Measurements from ENCODE around the gene CD24.
A peak's percentile ranks its signal among the peaks of the same experiment; 100 is the strongest.

The CD24 gene

GRCh38 chr6:106967936-106968555 is 6.5 kb downstream of the CD24 start:
- no peak for DNase-seq

- no peak for DNase-seq
These were observed 7.6 kb downstream of the CD24 start for GRCh38 chr6:106966671-106967640.

GRCh38 chr6:106966229-106966628 is 8.3 kb downstream of the CD24 start:
- DNase-seq = no peak

DNA sequence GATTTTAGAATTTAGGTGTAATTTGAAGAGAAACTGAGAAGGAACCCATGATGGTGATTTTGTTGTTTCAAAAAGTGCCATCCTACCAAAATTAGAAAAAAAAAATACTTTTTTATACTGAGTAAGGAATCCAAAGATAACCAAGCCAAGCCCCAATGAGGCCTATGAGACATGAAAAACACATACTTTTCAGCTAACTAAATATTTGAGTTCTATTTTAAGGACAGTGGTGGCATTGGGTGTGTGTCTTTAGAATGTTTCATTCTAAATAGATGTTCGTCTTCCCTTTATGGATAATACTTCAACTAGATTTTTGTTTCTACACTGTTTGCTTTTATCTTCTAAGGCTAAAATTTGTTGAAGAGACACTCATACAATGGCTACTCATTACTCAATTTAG is 9.6 kb downstream of the CD24 start:
- no peak for DNase-seq

- no peak for DNase-seq
These were observed 10.4 kb downstream of the CD24 start for GRCh38 chr6:106964099-106964498.

- DNase-seq = peak; percentile 80
These were observed 11.0 kb downstream of the CD24 start for GRCh38 chr6:106963544-106963943.

DNA sequence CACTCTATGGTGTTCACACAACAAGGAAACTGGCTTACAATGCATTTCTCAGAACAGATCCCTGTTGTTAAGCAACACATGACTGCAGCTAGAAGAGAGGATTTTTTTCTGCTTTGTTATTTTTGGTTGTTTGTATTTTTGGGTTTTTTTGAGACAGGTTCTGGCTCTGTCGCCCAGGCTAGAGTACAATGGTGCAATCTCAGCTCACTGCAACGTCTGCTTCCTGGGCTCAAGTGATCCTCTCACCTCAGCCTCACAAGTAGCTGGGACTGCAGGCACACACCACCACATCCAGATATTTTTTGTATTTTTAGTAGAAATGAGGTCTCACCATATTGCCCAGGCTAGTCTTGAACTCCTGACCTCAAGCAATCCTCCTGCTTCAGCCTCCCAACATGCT is 12.7 kb downstream of the CD24 start:
- no peak for DNase-seq

DNA sequence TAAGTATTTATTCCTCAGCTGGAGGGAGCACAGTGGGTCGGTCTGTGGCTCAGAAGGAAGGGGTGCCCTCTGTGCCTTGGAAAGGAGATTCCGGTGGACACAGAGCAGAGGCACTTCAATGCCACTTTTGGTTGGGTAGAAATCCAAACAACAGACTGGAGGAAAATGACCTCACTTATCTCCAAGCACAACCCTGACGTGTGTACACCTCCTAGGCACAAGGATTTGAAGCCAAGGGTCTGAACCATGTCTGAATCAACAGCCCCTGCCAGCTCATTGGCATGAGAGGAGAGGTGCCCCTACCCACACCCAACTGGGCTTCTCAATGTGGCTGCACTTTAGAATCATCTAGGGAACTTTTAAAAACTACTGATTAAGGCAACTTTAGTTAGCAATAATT is 13.4 kb downstream of the CD24 start:
- no peak for DNase-seq

GRCh38 chr6:106959985-106960384 is 14.5 kb downstream of the CD24 start:
- no peak for DNase-seq

DNA sequence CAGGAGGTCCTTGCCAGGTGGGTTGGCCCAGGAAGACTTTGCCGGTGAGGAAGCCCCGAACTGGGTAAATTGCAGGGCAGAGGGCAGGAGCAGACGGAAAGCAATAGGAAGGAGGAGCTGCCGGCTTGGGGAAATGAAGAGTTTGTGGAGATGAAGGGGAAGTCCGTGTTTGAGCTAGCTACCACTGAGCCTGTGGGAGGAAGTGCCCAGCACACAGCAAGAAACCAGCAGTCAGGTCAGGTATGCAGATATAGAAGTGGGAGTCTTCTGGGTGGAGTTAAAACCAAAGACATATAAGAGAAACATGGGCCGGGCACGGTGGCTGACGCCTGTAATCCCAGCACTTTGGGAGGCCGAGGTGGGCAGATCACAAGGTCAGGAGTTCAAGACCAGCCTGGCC is 34.7 kb downstream of the CD24 start:
- peak; percentile 84 for DNase-seq

DNA sequence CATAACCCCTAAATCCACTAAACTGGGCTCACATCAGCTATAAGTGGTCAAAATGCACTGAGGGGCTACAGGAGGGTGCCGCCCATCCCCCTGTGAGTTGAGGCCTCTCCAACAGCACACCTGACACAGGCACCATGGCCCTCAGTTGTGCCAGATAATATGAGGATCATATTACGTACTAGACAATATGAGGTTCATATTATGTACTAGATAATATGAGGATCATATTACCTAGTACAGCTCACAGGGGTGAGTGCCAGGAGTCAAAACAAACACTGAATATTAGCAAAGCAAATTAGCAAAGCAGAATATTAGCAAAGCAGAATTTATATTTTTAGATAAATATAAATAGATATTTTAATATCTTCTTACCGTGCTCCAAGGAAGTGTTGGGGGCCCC is 35.3 kb downstream of the CD24 start:
- peak; percentile 85 for DNase-seq

DNA sequence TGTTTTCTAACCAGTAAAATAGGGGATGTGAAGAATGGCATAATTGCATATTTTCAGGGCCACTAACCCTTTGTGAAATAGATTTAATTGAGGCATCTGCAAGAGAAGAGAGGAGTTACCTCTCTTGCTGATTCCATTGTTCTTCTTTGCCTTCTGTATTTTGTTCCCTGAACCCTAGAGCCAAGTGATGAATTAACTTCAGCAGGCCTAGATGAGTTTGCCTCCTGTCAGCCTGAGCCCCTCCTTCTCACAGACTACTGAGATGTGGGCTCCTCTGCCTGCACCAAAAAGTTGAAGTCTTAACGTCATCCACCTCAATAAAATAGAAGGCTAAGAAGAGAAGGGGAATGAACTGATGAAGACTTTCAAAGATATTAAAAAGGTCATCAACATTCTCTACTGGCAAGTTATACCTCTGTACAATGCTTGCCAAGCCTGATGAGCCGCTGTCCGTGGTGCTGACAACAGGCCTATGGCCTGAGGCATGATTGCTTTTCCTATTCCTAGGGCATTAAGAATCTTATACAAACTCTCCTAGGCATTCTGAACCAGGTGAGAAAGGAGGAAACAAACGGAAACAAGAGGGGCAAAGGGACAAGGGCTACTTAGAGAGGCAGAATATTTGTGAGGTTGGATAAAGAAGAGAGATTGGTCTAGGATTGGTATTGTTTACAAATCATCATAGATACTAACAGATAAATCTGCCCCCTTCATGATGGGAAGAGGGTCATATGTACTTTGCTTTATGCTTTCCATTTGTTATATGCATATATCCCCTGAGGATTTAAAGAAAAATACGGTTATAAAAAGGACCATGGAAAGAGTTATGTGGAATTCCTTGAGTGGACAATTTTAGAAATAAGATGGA is 46.8 kb downstream of the CD24 start:
- DNase-seq = peak; percentile 62

DNA sequence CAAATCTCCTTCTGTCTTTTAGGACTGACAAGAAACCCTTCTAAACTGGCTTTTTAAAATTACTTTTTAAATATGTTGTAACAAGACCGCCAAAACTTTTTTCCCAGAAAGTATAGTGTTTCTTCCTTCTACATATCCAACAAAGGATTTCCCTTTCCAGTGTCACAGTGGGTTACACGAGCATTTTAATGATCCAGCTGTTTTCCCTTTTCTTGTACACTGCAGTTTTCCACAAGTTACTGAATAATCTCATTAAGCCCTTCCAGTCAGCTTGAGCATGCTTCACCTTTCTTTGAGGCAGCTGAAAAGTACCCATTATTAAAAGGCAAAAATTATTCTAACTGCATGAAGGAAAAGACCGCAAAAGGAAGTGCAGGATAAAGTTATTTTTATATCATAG is 48.6 kb downstream of the CD24 start:
- peak; percentile 26 for DNase-seq

- no peak for DNase-seq
These were observed 49.6 kb downstream of the CD24 start for GRCh38 chr6:106924694-106925523.

DNA sequence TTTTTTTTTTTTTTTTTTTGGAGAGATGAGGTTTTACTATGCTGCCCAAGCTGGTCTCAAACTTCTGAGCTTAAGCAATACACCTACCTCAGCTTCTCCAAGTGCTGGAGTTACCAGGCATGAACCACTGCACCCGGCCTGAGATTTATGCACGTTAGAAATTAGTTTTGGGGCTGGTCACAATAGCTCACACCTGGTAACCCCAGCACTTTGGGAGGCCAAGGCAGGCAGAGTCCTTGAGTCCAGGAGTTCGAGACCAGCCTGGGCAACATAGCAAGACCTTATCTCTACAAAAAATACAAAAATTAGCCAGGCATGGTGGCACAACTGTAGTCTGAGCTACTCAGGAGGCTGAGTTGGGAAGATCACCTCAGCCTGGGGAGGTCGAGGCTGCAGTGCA is 51.9 kb downstream of the CD24 start:
- DNase-seq = no peak
